HepG2 (cell line): ENCODE results near the gene ZMIZ1. TPM values are rescaled to one million over a fixed set of nuclear protein-coding genes. Genes with fewer than 3 reads are reported as not detected.
A peak's percentile ranks its signal among the peaks of the same experiment; 100 is the strongest.

Experiments
- ATF4 ChIP-seq, 2 experiments: fragments of 450-650 bp in 1 of 2; sonication (generic) in 1 of 2; formaldehyde crosslinking; IDR thresholded peaks; 2 replicates each; pipeline versions ENCODE4 v1.5.0 to v1.8.0; 2020 to 2022; ENCODE audit warnings: mild to moderate bottlenecking in 1 of 2, missing genetic modification reagents in 1 of 2
- CBX2 ChIP-seq, 2 experiments: fragments of 200-600 bp in 1 of 2; sonication (generic); formaldehyde crosslinking in 1 of 2; IDR thresholded peaks; 2 replicates each; pipeline versions ENCODE4 v1.7.0 to v1.8.1; 2018 to 2022; ENCODE audit warnings: low read depth in 2 of 2, low read length in 1 of 2, mild to moderate bottlenecking in 1 of 2, missing genetic modification reagents in 1 of 2
- CREB1 ChIP-seq, 2 experiments: fragments of 450-650 bp in 1 of 2; IDR thresholded peaks; 2 replicates each; pipeline ENCODE4 v1.6.1; 2016 to 2017; ENCODE audit warnings: control low read depth in 1 of 2, mild to moderate bottlenecking in 1 of 2, missing compliant biosample characterization in 1 of 2, missing genetic modification characterization in 1 of 2
- HHEX ChIP-seq: IDR thresholded peaks from 2 replicates; pipeline ENCODE4 v1.6.1; 2016; ENCODE audit warnings: control low read depth
- HNF4A ChIP-seq: sonication (generic); formaldehyde crosslinking; IDR thresholded peaks from 2 replicates; pipeline ENCODE4 v1.4.0; 2020; ENCODE audit warnings: missing genetic modification reagents
- NFKB2 ChIP-seq: sonication (generic); formaldehyde crosslinking; IDR thresholded peaks from 2 replicates; pipeline ENCODE4 v1.4.0; 2020; ENCODE audit warnings: missing genetic modification reagents, borderline replicate concordance
- SRY ChIP-seq: sonication (generic); formaldehyde crosslinking; IDR thresholded peaks from 2 replicates; pipeline ENCODE4 v1.8.0; 2022; ENCODE audit warnings: mild to moderate bottlenecking, missing genetic modification reagents
- TFE3 ChIP-seq: IDR thresholded peaks from 2 replicates; pipeline ENCODE4 v1.6.1; 2016
- ZKSCAN5 ChIP-seq: sonication (generic); formaldehyde crosslinking; IDR thresholded peaks from 2 replicates; pipeline ENCODE4 v1.5.1; 2020; ENCODE audit warnings: mild to moderate bottlenecking, missing genetic modification reagents
- ZNF616 ChIP-seq: sonication (generic); formaldehyde crosslinking; IDR thresholded peaks from 2 replicates; pipeline ENCODE4 v1.5.0; 2020; ENCODE audit warnings: low read depth, mild to moderate bottlenecking, missing genetic modification reagents
- ZNF629 ChIP-seq: sonication (generic); formaldehyde crosslinking; conservative IDR thresholded peaks from 2 replicates; pipeline ENCODE4 v1.5.0; 2020; ENCODE audit warnings: missing genetic modification reagents
- ZNF674 ChIP-seq: sonication (generic); formaldehyde crosslinking; IDR thresholded peaks from 2 replicates; pipeline ENCODE4 v1.5.0; 2020; ENCODE audit warnings: low read depth, mild to moderate bottlenecking, missing genetic modification reagents
- ZNF768 ChIP-seq: sonication (generic); formaldehyde crosslinking; IDR thresholded peaks from 2 replicates; pipeline ENCODE4 v1.4.0; 2020; ENCODE audit warnings: missing genetic modification reagents
- ZNF790 ChIP-seq: sonication (generic); formaldehyde crosslinking; IDR thresholded peaks from 2 replicates; pipeline ENCODE4 v1.8.0; 2022; ENCODE audit warnings: missing genetic modification reagents, mild to moderate bottlenecking, borderline replicate concordance
- polyA plus RNA-seq, 8 experiments: library from polyadenylated mRNA; depleted of rRNA in 3 of 8; stranded (reverse) in 7 of 8; unstranded in 1 of 8; fragments of >200 nt; fragmentation: Illumina TruSeq in 4 of 8; extraction: Trizol in 4 of 8; gene quantifications; 2 replicates each; pipeline versions ENCODE4 v1.2.1 to v1.2.3, GENCODE V29; 2011 to 2016; ENCODE audit warnings: low read depth in 4 of 8, missing spikeins in 1 of 8, mixed read lengths in 1 of 8; ENCODE audit not compliant: insufficient read depth in 1 of 8
- total RNA-seq, 5 experiments: library from RNA; depleted of rRNA; stranded (reverse); fragments of >200 nt; fragmentation: Illumina TruSeq; extraction: Trizol; gene quantifications; 2 replicates each; pipeline ENCODE4 v1.2.3, GENCODE V29; 2016; ENCODE audit warnings: low read depth in 1 of 5
- TF ChIP-seq, protein P1 (sequence below): sonication (generic); formaldehyde crosslinking; IDR thresholded peaks from 2 replicates; pipeline ENCODE4 v1.8.1; 2022; ENCODE audit warnings: low read depth, mild to moderate bottlenecking, missing genetic modification reagents
- TF ChIP-seq, protein P2 (sequence below): sonication (generic); formaldehyde crosslinking; IDR thresholded peaks from 2 replicates; pipeline ENCODE4 v1.4.0; 2020; ENCODE audit warnings: missing genetic modification reagents, mild to moderate bottlenecking, borderline replicate concordance
- TF ChIP-seq, protein P3 (sequence below): sonication (generic); formaldehyde crosslinking; IDR thresholded peaks from 2 replicates; pipeline ENCODE4 v1.5.0; 2020; ENCODE audit warnings: mild to moderate bottlenecking, missing genetic modification reagents, moderate library complexity

The ZMIZ1 gene
- total and polyA plus RNA-seq, 2 of the 13 experiments (the other 11 are each of a cell fraction or from before 2014, with no cell fraction given) = 5.3 to 10.2 TPM

DNA sequence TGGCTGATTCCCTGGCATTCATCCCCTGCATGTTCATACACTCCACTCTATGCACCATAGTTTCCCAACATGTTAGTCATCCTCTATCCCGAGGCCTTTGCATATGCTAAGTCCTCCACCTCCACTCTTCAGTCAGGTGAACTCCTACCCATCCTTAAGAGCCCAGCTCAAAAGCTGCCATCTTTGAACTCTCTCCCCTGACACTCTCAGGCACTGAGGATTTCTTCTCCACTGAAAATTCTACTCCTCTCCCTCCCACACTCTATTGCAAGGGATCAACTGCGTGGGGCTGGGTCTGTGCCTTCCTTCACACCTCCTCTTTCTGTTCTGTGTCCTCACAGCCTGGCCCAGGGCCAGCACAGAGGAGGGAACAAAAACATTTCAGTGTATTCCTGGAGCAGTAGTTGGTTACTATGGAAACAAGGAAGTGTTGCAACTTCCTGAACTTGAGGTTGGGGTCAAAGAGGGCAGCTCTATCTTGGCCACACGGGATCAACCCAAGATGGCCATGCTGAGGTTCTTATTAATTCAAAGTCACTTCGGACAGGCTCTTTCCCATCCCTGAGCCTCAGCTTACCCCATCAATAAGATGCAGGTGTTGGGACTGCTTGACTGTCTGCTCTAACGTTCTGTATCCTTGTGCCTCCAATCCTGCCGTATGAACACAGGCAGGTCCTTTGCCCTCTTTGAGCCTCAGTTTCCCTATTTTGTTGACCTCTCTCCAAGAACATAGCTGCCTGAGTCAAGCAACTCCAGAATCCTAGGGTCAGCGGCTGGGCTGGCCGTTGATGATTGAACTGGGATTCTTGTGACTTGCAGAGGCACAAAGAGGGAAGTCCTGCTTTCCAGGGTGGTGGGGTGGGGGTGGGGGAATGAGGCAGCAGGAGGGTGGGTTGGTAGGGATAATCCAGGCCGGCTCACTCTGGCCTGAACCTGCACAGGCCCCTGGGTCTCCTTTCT lies 15.5 kb downstream of the ZMIZ1 start (continued):
- TF ChIP-seq, protein P1, sequence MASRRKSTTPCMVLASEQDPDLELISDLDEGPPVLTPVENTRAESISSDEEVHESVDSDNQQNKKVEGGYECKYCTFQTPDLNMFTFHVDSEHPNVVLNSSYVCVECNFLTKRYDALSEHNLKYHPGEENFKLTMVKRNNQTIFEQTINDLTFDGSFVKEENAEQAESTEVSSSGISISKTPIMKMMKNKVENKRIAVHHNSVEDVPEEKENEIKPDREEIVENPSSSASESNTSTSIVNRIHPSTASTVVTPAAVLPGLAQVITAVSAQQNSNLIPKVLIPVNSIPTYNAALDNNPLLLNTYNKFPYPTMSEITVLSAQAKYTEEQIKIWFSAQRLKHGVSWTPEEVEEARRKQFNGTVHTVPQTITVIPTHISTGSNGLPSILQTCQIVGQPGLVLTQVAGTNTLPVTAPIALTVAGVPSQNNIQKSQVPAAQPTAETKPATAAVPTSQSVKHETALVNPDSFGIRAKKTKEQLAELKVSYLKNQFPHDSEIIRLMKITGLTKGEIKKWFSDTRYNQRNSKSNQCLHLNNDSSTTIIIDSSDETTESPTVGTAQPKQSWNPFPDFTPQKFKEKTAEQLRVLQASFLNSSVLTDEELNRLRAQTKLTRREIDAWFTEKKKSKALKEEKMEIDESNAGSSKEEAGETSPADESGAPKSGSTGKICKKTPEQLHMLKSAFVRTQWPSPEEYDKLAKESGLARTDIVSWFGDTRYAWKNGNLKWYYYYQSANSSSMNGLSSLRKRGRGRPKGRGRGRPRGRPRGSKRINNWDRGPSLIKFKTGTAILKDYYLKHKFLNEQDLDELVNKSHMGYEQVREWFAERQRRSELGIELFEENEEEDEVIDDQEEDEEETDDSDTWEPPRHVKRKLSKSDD (CRISPR knock-in tag) = no peak
- TF ChIP-seq ZNF674 (CRISPR knock-in tag) = no peak
- TF ChIP-seq ZNF629 (CRISPR knock-in tag) = 0 out of 2 replicates have a peak, but pooled peaks have one; percentile 29
- no peak for TF ChIP-seq HHEX (CRISPR knock-in tag)
- TF ChIP-seq ZNF790 (CRISPR knock-in tag) = no peak
- TF ChIP-seq, protein P2, sequence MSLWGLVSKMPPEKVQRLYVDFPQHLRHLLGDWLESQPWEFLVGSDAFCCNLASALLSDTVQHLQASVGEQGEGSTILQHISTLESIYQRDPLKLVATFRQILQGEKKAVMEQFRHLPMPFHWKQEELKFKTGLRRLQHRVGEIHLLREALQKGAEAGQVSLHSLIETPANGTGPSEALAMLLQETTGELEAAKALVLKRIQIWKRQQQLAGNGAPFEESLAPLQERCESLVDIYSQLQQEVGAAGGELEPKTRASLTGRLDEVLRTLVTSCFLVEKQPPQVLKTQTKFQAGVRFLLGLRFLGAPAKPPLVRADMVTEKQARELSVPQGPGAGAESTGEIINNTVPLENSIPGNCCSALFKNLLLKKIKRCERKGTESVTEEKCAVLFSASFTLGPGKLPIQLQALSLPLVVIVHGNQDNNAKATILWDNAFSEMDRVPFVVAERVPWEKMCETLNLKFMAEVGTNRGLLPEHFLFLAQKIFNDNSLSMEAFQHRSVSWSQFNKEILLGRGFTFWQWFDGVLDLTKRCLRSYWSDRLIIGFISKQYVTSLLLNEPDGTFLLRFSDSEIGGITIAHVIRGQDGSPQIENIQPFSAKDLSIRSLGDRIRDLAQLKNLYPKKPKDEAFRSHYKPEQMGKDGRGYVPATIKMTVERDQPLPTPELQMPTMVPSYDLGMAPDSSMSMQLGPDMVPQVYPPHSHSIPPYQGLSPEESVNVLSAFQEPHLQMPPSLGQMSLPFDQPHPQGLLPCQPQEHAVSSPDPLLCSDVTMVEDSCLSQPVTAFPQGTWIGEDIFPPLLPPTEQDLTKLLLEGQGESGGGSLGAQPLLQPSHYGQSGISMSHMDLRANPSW (CRISPR knock-in tag) = no peak
- no peak for TF ChIP-seq NFKB2
- TF ChIP-seq ZKSCAN5 = 0 out of 2 replicates have a peak, but pooled peaks have one; percentile 27
- peak; percentile 79; the same call in 1 of the 2 replicates for TF ChIP-seq TFE3 (CRISPR knock-in tag)
- TF ChIP-seq HNF4A = peak; percentile 67
- TF ChIP-seq ZNF768 (CRISPR knock-in tag) = no peak
- TF ChIP-seq, protein P3, sequence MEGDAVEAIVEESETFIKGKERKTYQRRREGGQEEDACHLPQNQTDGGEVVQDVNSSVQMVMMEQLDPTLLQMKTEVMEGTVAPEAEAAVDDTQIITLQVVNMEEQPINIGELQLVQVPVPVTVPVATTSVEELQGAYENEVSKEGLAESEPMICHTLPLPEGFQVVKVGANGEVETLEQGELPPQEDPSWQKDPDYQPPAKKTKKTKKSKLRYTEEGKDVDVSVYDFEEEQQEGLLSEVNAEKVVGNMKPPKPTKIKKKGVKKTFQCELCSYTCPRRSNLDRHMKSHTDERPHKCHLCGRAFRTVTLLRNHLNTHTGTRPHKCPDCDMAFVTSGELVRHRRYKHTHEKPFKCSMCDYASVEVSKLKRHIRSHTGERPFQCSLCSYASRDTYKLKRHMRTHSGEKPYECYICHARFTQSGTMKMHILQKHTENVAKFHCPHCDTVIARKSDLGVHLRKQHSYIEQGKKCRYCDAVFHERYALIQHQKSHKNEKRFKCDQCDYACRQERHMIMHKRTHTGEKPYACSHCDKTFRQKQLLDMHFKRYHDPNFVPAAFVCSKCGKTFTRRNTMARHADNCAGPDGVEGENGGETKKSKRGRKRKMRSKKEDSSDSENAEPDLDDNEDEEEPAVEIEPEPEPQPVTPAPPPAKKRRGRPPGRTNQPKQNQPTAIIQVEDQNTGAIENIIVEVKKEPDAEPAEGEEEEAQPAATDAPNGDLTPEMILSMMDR (CRISPR knock-in tag) = no peak
- no peak for TF ChIP-seq CBX2 (IDR thresholded peaks at IDR 0.05; ENCODE audit: low read depth, low read length)
- no peak for TF ChIP-seq CBX2 (CRISPR knock-in tag; IDR thresholded peaks at IDR 0.05; ENCODE audit: low read depth)
- TF ChIP-seq SRY = no peak
- TF ChIP-seq CREB1 (IDR thresholded peaks at IDR 0.05) = no peak
- TF ChIP-seq CREB1 (CRISPR knock-in tag; IDR thresholded peaks at IDR 0.05) = peak; percentile 70
- no peak for TF ChIP-seq ZNF616 (CRISPR knock-in tag)
- peak in 1 of 2 experiments; percentile 10; a peak in 2 of 4 replicates for TF ChIP-seq ATF4 (CRISPR knock-in tag; IDR thresholded peaks at IDR 0.05)
